Neutrophil (primary cell): Measurements from ENCODE around the gene TRIM10.

Experiments used
- H3K27ac ChIP-seq: fragments of 200-600 bp; sonication (generic); 2 replicates; pipeline ENCODE4 v1.5.1; 2016; ENCODE audit warnings: mild to moderate bottlenecking, moderate library complexity
- H3K27me3 ChIP-seq: fragments of 200-600 bp; sonication (generic); 2 replicates; pipeline ENCODE4 v1.6.0; 2016; ENCODE audit warnings: mild to moderate bottlenecking
- H3K36me3 ChIP-seq: fragments of 200-600 bp; sonication (generic); 2 replicates; pipeline ENCODE4 v1.5.1; 2017
- H3K4me1 ChIP-seq, 2 experiments: fragments of 200-600 bp in 1 of 2; sonication (generic) in 1 of 2; 1 replicate in 1 of 2; 2 replicates in 1 of 2; pipeline versions ENCODE4 v1.5.1 to v1.6.1; 2013 to 2016; ENCODE audit warnings: low read depth in 1 of 2, low read length in 1 of 2, mild to moderate bottlenecking in 1 of 2, moderate library complexity in 1 of 2; ENCODE audit not compliant: control insufficient read depth in 1 of 2, insufficient read depth in 1 of 2
- H3K4me3 ChIP-seq, 2 experiments: fragments of 200-600 bp in 1 of 2; sonication (generic) in 1 of 2; 1 replicate in 1 of 2; 2 replicates in 1 of 2; pipeline ENCODE4 v1.5.1; 2013 to 2016; ENCODE audit warnings: low read depth in 1 of 2, low read length in 1 of 2, mild to moderate bottlenecking in 1 of 2, moderate library complexity in 1 of 2
- H3K9me3 ChIP-seq: fragments of 200-600 bp; sonication (generic); 2 replicates; pipeline ENCODE4 v1.5.1; 2016
- TF ChIP-seq, protein P1 (sequence below): fragments of 200-600 bp; sonication (generic); IDR thresholded peaks from 2 replicates; pipeline ENCODE4 v1.5.1; 2016; ENCODE audit warnings: antibody characterized with exemption

TRIM10 gene

DNA sequence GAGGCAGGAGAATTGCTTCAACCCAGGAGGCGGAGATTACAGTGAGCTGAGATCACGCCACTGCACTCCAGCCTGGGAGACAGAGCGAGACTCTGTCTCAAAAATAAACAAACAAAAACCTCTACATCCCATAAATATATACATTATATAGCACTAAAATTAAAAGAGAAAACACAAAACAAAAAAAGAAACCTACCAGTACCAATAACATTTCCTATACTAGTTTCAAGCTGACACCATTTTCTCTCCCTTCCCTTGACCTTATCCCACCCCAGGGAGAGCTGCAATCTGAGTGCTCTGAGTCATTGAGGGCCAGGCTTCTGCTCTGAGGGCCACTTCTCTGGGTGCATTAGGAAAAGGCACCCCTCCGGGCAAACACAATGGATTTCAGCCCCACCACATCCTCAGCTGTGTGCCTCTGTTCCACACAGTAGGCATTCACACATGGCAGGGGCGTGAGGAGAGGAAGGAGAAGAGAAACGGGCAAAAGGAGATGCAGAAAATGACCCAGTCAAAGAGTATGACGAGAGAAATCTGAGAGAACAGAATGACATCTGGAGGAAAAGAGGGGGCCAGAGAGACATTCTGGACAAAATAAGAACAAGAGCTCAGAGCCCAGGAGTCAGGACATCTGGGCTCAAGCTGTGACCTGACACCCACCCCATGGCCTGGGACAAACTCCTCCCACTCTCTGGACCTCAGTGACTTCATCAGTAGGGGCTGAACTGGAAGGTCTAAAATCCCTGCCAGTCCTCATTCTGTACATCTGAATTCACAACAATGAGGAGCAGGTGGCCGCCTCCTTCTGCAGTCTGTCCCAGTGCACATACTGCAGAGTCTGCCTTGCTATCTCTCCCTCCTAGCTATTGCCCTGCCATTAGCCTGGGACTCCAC, 34.0 kb upstream of the TRIM10 start:
- peaks cover 88% of the 10 kb centered on the region for H3K36me3 ChIP-seq

DNA sequence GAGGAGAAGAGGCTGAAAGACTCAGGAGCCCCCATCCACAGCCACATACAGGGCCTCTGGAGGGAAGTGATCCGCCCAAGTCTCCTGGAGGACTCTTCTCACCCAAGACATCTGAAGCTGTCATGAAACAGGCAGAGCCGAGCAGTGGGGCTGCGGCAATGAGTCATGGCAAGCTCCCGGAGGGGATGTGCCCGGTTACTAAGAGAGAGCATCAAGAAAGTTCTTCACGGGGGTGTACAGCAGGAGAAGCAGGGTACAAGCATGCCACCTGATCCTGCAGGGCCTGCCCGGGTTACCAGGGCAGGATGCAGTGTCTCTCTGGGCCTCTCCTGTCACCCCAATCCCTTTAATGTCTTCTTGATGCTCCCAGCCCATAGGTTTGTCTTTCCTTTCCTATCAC, 31.1 kb upstream of the TRIM10 start:
- Histone ChIP-seq H3K4me1 (no peaks in the 10 kb centered on the region), H3K27ac (no peak overlapping the region), H3K4me3 (no peak overlapping the region), H3K27me3 (no peaks in the 10 kb centered on the region), H3K36me3 (peaks cover 91% of the 10 kb centered on the region), H3K9me3 (no peaks in the 10 kb centered on the region)
- TF ChIP-seq, protein P1, sequence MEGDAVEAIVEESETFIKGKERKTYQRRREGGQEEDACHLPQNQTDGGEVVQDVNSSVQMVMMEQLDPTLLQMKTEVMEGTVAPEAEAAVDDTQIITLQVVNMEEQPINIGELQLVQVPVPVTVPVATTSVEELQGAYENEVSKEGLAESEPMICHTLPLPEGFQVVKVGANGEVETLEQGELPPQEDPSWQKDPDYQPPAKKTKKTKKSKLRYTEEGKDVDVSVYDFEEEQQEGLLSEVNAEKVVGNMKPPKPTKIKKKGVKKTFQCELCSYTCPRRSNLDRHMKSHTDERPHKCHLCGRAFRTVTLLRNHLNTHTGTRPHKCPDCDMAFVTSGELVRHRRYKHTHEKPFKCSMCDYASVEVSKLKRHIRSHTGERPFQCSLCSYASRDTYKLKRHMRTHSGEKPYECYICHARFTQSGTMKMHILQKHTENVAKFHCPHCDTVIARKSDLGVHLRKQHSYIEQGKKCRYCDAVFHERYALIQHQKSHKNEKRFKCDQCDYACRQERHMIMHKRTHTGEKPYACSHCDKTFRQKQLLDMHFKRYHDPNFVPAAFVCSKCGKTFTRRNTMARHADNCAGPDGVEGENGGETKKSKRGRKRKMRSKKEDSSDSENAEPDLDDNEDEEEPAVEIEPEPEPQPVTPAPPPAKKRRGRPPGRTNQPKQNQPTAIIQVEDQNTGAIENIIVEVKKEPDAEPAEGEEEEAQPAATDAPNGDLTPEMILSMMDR = no peak

More for the DNA sequence above, 34.0 kb upstream of the TRIM10 start:
- no peaks in the 10 kb centered on the region for H3K4me1 ChIP-seq
- TF ChIP-seq, protein P1 = no peak
- H3K9me3 ChIP-seq = no peaks in the 10 kb centered on the region
- H3K27ac ChIP-seq = no peak overlapping the region
- no peak overlapping the region for H3K4me3 ChIP-seq
- no peaks in the 10 kb centered on the region for H3K27me3 ChIP-seq

DNA sequence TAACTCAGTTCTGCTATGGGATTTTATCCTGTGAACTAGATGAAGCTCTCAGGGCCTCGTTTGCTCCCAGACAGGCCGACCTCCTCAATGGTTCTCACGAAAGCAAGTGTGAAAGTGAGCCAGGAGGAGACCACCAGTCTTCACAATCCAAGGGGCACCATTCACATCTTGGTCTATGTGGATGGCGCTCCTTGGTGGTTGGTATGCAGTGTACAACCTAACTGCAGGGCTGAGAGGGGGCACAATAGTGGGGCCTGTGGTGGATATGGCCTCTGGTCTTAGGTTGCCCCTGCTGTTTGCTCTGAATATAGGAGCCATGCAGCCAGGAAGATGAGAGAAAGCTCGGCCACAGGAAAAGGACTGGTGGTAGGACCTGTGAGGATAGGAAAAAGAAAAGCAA, 27.5 kb upstream of the TRIM10 start:
- no peaks in the 10 kb centered on the region for H3K4me1 ChIP-seq
- no peaks in the 10 kb centered on the region for H3K9me3 ChIP-seq
- H3K4me3 ChIP-seq = no peak overlapping the region
- TF ChIP-seq, protein P1 = no peak
- no peak overlapping the region for H3K27ac ChIP-seq
- no peaks in the 10 kb centered on the region for H3K27me3 ChIP-seq
- H3K36me3 ChIP-seq = peaks cover 88% of the 10 kb centered on the region

DNA sequence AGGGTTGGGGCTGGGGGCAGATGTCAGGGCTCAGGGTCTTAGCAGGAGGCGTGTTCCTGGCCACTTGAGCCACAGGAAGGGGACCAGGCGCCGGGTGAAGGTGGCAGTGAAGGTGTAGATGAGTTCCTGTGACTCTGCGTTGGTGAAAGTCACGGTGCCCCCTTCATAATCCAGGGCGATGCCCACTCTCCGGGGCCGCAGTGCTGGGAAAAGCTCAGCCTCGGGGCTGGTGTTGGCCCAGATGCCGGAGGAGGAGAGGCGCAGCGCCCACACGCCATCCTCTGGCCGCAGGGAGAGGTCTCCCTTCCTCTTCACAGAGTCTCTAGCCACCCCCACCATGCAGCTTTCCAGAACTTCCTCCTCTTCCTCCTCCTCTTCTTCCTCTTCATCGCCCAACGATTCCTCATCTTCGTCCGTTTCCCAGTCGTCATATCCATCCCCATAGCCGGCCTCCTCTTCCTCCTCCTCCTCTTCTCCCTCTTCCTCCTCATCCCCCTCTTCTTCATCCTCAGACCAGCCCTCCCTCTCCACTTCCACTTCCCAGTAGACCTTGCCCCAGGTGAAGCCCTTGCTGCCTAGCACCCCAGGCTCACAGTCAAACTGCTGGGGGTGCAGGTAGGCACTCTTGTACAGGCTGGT, 25.0 kb upstream of the TRIM10 start:
- Histone ChIP-seq H3K9me3 (no peaks in the 10 kb centered on the region), H3K4me1 (no peaks in the 10 kb centered on the region), H3K27me3 (peaks cover 8% of the 10 kb centered on the region), H3K4me3 (no peak overlapping the region), H3K36me3 (peaks cover 67% of the 10 kb centered on the region), H3K27ac (no peak overlapping the region)
- TF ChIP-seq, protein P1 = no peak

DNA sequence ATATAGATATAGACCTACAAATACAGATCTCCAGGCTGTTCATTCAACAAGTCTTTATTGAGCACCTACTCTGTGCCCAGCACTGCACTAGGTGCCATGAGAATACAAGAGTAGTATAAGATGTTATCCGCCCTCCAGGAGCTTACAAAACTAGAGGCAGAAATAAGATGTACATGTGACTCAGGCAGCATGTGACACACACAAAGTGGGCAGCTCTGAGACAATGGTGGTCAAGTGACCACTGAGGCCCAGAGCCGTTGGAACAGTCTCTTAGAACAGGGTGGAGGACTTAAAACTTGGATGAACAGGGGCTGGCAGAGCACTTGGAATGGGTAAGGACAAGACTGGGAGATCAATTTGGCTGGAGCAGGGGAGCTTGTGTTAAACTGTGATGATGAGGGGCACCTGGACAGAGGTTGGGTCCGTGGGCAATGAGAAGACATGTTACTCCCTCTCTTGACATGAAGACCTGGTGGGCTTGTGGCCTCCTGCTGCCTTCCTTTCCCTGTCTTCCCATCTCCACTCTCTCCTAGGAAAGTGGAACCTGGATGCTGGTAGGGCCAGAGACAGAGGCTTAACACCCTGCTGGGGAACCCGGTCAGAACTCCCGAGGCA, 23.5 kb upstream of the TRIM10 start:
- Histone ChIP-seq H3K4me3 (no peak overlapping the region), H3K4me1 (no peaks in the 10 kb centered on the region), H3K36me3 (peaks cover 52% of the 10 kb centered on the region), H3K27me3 (peaks cover 14% of the 10 kb centered on the region), H3K9me3 (no peaks in the 10 kb centered on the region), H3K27ac (no peak overlapping the region)
- TF ChIP-seq, protein P1 = no peak
